Measurements from ENCODE around the gene SIGLEC10.

DNA sequence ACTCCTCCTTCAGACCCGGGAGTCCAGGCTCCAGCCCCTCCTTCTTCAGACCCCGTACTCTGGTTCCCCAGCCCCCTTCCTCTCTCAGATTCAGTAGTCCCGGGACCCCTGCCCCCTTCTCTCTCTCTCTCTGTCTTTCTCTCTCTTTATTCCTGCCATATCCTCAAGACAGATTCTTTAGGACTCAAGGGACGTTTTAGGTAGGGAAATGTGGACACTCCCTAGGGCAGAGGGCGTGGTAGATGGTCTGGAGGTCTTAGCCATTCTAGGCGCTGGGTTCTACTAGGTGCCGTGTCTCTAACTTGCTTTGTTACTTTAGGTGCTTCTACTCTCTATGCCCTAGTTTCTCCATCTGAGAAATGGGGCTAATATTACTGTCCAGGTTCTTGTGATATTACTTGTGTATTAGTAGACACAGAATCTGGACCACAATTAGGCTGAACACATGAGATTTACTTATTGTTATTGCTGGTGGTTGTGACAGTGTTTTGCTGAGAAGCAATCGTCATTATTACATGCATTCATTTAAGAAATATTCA, 26.3 kb downstream of the SIGLEC10 start:
- TF ChIP-seq, protein P1, sequence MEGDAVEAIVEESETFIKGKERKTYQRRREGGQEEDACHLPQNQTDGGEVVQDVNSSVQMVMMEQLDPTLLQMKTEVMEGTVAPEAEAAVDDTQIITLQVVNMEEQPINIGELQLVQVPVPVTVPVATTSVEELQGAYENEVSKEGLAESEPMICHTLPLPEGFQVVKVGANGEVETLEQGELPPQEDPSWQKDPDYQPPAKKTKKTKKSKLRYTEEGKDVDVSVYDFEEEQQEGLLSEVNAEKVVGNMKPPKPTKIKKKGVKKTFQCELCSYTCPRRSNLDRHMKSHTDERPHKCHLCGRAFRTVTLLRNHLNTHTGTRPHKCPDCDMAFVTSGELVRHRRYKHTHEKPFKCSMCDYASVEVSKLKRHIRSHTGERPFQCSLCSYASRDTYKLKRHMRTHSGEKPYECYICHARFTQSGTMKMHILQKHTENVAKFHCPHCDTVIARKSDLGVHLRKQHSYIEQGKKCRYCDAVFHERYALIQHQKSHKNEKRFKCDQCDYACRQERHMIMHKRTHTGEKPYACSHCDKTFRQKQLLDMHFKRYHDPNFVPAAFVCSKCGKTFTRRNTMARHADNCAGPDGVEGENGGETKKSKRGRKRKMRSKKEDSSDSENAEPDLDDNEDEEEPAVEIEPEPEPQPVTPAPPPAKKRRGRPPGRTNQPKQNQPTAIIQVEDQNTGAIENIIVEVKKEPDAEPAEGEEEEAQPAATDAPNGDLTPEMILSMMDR (IDR thresholded peaks at IDR 0.05; ENCODE audit: insufficient read depth, low read length, poor library complexity, severe bottlenecking) = no peak
- TF ChIP-seq EZH2phosphoT487 (conservative IDR thresholded peaks at IDR 0.05; ENCODE audit: low read length) = no peak

Measured in SU-DHL-6 (cell line).